Spleen (tissue), 7 donors: ENCODE results near the gene AKTIP.

Source experiments
- POLR2A ChIP-seq, 3 donors: fragments of 450-650 bp; IDR thresholded peaks; one replicate each; pipeline ENCODE4 v1.5.1; 2017; ENCODE audit warnings: antibody characterized with exemption in 3 of 3, mild to moderate bottlenecking in 1 of 3
- POLR2AphosphoS5 ChIP-seq, 3 donors: sonication (generic); formaldehyde crosslinking; IDR thresholded peaks; one replicate each; pipeline ENCODE4 v1.5.1; 2017; ENCODE audit warnings: antibody characterized with exemption in 3 of 3
- TF ChIP-seq, protein P1 (sequence below), 11 experiments: fragments of 200-600 bp in 7 of 11; fragments of 450-650 bp in 4 of 11; sonication (generic) in 4 of 11; IDR thresholded peaks in 8 of 11; conservative IDR thresholded peaks in 3 of 11; 1 replicate in 7 of 11; 2 replicates in 4 of 11; pipeline versions ENCODE4 v1.4.0 to v1.8.0; 2016 to 2021; ENCODE audit warnings: antibody characterized with exemption in 11 of 11, inconsistent platforms in 4 of 11, mild to moderate bottlenecking in 1 of 11
- donor health status: DM: no; HTN: no; CAD: no; lungs with moderate emphysema.
- donor health status: DM: no; HTN: no; CAD: no.
- donor health status: DM: no; HTN: no; CAD: no.

DNA sequence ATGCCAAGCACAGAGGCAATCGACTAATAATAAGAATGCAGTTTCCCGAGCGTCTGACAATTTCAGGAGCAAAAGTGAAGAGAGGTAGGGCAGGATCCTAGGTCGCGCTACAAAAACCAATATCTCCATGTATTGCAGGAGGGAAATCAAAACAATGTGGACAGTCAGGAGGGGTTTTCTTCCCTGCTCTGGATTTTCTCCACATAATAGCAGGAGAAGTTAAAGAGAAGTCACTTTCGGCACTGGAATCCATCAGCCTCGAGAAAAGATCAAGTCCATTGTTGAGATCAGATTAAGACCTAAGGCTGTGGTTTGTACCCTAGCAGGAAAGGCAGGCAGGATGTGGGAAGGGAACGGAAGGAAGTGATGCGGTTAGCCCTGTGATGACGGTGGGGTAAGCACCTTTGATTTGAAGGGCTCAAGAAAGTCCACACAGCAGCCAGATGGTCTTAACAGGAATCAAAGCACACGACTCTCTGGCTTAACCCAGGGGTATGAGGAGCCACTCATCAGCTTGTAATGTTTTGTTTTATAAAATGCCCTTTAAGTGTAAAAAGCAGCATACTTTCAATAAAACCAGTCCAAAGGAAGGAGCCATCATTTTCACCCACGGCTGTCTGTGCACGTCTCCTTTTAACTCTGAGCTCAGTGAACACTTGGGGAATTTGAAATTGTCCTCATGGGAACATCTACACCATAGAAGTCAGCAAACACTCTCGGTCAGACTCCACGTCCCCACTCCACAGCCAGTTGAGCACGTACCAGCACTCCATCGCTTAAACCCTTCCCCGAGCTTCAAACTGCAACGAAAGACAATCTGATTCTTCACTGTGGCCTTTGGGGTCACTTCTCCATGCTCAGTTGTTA, 15.8 kb upstream of the AKTIP start:
- TF ChIP-seq, protein P1, sequence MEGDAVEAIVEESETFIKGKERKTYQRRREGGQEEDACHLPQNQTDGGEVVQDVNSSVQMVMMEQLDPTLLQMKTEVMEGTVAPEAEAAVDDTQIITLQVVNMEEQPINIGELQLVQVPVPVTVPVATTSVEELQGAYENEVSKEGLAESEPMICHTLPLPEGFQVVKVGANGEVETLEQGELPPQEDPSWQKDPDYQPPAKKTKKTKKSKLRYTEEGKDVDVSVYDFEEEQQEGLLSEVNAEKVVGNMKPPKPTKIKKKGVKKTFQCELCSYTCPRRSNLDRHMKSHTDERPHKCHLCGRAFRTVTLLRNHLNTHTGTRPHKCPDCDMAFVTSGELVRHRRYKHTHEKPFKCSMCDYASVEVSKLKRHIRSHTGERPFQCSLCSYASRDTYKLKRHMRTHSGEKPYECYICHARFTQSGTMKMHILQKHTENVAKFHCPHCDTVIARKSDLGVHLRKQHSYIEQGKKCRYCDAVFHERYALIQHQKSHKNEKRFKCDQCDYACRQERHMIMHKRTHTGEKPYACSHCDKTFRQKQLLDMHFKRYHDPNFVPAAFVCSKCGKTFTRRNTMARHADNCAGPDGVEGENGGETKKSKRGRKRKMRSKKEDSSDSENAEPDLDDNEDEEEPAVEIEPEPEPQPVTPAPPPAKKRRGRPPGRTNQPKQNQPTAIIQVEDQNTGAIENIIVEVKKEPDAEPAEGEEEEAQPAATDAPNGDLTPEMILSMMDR (IDR thresholded peaks at IDR 0.05 in 8 of 11, conservative IDR thresholded peaks at IDR 0.05 in 3 of 11): no peak
- no peak for TF ChIP-seq POLR2A (IDR thresholded peaks at IDR 0.05)
- TF ChIP-seq POLR2AphosphoS5 (IDR thresholded peaks at IDR 0.05): peak in 2 of 3 donors; percentile 31 to 98
